GF-D8 (cell line): ENCODE data around the gene MICALL2.

Experiments
- DNase-seq: peaks from one replicate; lab custom pipeline; 2025; lab: John Stamatoyannopoulos, UW

Gene MICALL2

DNA sequence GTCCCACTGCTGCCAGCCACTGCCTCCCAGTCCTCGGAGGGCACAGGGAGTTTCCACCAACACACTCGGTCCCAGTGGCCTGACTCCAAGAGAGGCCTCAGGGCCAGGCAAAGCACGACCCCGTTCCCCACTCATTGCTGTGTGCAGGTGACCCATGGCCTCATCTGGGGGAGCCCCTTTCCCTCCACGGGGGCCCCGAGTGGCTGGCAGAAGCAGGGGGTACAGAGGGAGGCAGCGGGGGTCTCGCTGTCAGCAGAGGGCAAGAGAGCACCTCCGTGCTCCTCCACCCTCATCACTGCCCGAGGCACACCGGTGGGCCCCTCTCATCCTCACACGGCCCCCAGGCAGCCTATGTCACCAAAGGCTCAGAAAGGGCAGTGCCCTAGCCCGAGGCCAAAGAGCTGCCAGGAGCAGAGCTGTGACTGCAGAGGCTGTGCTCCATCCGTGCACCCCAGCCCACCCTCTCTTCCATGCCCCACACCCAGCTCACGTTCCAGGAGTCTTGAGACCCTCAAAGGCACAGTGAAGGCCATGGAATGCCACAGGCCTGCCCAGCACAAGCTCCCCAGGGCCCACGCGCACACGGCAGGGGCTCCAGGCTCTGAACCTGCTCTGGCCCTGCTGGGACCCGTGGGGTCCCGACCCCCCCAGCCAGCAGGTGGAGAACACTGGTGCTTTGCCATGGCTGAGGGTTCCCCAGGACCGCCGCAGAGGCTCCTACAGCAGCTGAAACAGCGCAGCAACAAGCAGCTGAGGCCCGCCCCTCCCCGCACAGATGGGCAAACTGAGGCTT, 25.9 kb downstream of the MICALL2 start:
- no peak for DNase-seq

DNA sequence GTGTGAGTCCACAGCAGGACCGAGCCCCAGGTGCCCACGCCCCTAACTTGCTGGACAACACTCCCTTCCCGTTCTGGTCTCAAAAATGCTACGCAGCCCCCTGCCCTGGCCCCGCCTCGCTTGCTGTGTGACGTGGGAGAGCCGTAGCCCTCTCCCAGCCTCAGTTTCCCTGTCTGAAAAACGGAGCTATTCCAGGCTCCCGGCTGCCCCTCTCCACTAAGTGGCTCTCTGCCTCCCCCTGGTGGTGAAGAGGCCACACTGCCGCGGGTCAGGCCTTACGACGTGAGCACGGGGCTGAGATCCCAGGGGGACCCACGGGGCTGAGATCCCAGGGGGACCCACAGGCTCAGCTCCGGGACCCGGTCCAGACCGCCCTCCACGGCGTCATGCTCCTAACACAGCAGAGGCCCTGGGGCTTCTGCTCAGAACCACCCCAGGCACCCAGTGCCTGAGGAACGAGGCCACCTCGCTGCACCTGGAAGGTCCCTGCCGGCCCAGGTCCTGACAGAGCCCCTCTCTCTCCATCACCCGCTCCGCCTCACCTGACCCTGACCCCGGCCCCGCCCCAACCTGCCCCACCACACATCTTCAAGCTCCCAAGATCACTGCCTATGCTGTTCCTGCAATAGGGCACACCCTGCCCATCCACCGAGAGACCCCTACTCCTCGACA, 26.7 kb downstream of the MICALL2 start:
- no peak for DNase-seq

DNA sequence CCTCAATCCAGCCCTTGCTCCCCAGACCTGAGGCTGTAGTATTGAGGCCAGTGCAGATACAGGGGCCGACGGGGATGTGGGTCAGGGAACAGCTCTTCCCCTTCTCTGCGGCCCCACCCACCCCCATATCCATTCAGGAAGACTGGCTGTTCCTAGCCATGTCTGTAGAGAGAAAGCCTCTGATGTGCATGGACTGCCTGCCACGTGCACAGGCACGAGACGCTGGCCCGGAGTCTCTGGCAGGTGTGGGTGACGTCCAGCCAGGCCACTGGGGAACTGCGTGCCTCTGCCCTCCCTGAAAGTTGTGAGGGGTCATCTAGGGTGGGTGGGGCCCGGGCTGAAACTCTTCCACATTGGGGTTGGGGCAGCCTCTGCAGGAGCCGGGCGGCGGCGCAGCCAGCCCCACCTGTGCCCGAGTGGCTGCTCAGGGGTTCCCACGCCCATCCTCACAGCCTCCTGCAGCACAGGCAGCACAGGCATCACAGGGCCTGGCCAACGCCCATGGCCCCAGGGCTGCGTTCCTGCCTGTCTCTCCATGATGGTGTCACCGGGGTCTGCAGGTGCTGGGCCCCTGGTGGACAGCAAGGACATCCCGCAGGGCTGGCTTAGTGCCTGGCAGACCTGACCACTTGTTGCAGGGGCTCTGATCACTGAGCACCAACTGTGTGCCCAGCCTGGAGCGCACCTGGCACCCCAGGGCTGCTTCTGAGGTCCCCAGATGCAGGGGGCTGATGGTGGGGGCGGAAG, 27.5 kb downstream of the MICALL2 start:
- DNase-seq = no peak

DNA sequence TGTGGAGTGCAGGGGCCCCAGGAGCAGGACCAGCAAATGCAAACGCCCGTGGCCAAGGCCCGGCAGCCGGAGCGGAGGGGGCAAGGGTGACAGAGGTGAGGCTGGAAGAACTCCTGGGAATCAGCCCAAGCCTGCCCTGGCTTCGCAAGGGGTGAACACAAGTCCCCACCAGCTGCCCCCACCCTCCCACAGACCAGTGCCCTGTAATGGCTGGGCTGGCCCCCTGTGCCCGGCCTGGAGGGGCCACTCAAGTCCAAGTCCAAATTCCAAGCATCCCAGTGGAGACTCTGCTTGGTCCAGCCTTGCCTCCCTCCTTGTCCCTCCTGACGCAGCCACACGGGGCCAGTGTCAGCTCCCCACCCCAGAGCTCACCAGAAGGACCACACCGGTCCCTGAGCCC, 28.0 kb downstream of the MICALL2 start:
- DNase-seq = no peak

DNA sequence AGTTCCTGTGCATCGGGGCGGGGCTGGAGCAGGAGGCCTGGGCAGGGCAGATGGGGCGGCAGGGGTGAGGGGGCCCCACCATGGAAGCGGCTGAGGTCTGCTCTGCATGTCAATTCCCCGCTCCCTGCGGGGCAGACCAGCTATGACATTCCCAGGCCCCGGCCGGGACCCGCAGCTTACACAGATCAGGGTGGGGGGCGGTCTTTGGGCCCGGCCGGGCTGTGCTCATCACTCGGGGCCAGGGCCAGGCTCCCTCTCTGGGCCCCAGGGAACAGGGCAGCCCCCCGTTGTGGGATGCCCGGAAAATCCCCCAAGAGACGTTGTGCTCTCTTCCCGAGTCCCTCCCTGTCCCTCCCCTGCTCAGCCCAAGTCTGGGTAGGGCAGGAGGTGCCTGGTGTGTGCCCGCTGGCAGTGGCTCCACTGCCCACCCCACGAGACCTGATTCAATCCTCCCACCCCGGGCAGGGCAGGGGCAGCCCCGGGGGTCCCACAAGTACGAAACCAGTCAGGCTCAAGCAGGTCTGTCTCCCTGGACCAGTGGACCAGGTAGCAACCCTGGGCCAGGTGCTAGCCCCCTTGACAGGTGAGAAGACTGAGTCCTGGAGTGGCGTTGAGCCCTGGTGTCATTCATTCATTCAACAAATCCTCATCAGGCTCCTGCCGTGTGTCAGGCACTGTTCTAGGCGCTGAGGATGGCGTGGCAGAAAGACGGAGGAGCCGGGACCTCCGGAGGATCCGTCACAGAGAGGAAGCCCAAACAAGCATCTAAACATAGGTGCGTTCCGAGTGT, 29.0 kb downstream of the MICALL2 start:
- no peak for DNase-seq

DNA sequence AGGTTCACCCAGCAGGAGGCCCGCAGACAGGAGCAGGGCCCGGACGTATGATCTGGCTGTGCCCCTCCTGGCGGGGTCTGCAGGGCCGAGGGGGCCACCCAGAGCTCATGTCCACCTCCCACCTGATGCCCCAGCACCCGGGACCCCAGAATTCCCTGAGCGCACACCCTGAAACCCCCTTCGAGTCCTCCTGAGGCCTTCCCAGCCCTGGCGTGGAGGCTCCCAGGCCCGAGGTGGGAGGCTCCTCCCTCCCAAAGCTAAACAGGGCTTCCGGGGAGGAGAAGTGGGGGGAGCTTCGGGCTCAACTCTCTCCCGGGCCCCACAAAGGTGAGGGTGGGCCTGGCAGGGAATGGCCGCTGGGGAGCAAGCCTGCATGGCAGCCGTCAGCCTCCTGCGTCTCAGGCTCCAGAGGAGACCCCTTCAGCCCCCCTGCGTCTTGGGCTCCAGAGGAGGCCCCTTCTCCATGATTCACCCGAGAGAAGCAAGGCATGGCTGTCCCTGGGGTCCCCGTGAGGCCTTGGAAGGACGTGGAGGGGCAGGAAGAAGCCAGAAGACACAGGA, 30.2 kb downstream of the MICALL2 start:
- DNase-seq = no peak

DNA sequence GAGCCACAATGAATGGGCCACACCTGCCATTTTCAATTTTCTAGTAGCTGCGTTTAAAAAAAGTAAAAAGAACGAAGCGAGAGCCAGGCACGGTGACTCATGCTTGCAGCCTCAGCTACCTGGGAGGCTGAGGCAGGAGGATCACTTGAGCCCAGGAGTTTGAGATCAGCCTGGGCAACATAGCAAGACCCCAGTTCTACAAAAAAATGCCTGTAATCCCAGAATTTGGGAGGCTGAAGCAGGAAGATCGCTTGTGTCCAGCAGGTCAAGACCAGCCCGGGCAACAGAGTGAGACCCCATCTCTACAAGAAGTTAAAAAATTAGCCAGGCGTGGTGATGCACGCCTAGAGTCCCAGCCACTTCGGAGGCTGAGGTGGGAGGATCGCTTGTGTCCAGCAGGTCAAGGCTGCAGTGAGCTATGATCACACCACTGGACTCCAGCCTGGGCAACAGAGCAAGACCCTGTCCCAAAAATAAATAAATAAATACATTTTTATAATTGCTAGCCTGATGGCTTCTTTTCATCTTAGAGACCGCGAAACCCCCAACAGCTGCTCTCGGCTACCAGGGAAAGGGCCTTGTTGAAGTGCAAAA, 32.1 kb downstream of the MICALL2 start:
- DNase-seq = no peak

DNA sequence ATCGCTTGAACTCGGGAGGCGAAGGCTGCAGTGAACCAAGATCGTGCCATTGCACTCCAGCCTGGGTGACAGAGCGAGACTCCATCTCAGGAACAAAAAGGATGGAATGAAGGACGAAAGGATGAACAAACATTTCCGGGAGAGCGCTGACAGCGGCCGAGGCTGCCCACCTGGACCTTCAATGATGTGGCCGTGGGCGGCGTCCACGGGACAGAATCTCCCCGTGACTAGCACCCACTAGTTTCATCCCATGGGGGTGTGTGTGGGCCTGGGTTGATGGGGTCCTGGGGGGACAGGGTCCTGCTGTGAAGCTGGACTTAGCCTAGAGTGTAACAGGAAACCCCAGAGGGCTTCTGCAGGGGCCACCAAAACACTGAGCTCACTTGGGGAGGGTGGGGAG, 32.8 kb downstream of the MICALL2 start:
- DNase-seq = no peak

DNA sequence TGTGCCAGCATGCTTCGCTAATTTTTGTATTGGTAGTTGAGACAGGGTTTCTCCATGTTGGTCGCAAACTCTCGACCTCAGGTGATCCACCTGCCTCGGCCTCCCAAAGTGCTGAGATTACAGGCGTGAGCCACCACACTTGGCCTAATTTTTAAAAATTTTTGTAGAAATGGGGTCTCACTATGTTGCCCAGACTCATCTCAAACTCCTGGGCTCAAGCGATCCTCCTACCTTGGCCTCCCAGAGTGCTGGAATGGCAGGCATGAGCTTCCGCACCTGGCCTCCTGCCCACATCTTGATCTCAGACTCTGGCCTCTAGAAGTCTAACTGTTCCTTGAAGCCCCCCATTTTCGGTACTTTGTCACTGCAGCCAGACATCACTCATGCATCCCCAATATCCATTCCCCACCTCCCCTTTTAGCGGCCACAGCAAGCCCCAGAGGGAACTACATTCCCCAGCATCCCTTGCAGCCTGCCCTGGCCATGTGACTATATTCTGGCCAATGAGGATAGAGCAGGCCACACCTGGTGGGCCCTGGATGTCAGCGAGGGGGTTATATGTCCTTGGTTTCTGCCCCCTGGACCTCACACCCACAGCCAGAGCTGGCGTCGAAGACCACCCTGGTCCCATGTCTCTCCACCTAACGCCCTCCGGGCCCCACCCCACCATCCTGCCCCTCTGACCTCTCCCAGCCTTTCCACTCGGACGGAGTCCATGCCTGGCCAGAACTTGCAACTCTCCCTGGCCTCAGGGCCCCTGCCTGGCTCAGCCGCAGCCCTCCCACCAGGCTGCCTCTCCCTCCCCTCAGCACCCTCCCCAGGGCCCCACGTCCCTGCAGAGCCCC, 33.8 kb downstream of the MICALL2 start:
- DNase-seq = no peak

DNA sequence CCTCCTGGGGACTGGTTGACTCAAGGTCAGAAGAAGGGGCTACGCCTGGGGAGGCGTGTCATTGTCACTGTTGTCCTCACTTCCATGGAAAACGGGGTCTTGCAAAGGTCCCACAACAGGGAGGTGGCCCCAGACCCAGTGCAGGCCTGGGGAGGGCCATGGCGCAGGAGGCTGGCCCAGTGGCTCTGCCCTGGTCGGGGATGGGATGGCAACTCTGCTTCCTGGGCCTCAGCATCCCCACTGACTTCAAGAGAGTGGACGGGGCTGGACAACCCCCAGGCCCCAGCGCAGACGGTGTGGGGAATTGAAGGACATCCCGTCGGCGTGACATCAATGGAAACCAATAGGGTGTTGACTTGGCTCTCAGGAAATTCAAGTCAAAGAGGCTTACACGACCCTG, 35.2 kb downstream of the MICALL2 start:
- DNase-seq = no peak

DNA sequence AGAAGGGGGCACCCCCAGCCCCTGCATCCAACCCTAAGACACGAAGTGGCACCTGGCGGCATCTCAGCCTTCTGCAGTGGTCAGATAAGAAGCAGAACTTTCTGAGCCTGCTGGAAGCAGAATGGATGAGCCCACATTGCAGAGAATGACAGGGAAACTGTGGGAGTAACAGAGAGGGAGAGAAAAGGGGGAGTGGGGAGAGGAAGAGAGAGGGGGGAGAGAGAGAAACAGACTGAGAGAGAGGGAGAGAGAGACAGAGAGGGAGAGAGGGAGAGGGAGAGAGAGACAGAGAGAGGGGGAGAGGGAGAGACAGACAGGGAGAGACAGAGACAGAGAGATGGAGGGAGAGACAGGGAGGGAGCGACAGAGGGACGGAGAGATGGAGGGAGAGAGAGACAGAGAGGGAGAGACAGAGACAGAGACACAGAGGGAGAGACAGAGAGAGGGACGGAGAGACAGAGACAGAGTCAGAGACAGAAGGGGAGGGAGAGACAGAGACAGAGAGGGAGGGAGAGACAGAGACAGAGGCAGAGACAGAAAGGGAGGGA, 35.9 kb downstream of the MICALL2 start:
- no peak for DNase-seq

DNA sequence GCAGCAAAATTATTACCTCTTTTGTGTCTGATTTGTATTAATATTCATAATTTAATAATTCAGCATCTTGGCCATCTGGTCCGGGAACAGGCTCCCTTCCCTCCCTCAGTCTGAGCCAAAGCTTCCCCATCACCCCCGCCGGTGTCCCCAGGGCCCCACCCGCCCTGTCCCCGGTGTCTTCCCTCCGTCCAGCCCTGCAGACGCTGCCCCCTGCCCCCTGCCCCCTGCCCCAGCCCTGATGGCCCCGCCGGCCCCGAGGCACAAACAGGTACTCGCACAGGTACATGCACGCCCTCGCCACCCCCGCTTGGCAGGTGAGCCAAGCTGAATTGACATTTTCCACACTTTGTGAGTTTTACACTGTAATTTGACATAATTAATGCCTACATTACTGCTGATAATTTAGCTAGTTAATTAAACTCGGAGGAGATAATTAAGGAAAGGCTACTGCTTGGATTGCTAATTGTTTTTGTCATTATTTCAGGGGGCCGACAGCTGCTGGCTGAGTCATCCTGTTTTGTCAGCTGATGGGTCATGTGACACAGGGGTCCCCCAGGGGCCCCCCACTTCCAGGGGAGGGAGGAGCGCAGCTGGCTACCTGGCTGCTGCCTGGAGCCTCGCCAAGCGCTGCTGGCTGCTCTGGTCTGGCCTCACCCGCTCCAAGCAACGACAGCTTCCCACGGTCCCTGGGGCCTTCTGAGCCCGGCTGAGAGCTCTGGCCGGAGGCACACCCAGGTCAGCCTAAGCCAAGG, 36.6 kb downstream of the MICALL2 start:
- no peak for DNase-seq

DNA sequence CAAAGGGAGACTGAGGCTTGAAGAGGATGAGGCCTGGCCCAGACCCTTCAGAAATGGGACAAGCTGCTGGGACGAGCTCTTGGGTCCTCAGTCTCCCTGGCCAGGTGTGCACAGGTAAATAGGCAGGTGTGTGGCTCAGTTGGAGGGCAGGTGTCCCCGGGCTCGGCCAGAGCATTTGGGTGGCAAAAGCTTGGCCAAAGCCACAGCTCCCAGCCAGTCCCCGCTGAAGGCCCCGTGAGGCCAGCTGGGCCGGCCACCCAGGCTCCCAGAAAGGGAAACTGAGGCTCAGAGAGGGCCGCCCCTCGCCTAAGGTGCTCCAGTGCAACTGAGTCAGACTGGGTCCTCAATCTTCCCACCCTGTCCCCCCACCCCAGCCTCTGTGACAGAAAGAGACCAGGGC, 37.3 kb downstream of the MICALL2 start:
- no peak for DNase-seq

DNA sequence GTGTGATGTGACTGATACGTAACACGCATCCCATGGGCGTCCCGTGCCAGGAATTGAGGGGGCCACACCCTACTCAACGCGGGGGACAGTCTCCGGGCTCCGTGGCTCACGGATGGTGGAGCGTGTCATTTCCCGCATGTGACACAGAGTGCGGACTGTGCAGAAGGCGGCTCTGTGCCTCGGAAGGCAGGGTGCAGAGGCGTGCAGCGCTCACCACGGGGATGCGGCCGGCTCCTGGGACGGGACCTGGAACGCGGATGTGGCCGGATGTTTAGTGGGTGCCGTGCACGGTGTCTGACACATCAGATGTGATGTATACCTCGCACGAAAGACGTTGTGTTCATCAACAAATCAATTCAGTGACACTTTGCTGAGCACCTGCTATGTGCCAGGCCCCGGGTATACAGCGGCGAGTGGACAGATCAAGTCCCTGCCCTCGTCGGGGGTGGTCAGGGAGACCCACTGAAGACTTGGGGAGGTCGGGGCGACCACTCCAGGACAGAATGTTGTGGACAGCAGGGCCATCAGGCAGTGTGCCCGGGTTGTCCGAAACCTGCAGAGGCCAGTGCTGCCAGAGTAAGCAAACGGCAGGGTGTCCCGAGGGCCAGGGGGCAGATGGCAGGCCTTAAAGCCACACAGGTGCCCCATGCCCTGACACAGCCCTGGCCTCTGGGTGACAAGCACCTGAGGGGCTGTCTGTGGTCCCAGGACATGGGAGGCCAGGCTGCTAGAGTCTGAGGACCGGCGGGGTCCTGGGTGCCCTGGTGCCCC, 38.1 kb downstream of the MICALL2 start:
- no peak for DNase-seq

DNA sequence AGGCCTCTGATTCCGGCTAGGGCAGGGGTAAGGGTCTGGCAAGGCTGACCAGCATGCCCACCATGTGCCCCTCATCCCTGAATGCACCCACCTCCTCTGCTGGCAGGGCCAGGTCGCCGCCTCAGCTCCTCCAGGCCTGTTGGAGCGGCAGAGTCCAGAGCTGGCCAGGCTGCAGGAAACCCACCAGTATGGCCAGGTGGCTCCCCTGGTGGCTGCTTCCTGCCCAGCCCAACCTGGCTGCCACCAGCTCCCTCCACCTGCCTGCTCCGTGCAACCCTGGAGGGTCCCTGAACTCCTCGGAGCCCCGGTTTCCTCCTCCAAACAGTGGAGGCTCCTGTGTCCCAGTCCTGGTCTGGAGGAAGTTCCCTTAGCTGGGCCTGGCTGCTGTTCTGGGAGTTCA, 39.6 kb downstream of the MICALL2 start:
- no peak for DNase-seq

DNA sequence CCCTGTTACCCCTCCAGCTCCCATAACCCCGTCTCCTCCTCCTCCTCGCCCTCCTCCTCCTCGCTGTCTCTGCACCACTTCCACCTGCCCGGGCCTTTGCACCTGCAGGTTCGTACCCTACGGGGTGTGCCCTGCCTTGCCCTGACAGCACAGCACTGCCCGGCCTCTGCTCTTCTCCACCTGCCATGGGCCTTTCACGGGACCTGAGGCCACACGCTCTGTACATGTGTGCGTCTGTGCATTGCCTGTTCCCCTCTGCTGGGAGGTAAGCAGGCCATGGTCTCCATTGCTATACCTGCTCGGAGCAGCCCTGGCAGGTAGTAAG, 40.0 kb downstream of the MICALL2 start:
- no peak for DNase-seq

DNA sequence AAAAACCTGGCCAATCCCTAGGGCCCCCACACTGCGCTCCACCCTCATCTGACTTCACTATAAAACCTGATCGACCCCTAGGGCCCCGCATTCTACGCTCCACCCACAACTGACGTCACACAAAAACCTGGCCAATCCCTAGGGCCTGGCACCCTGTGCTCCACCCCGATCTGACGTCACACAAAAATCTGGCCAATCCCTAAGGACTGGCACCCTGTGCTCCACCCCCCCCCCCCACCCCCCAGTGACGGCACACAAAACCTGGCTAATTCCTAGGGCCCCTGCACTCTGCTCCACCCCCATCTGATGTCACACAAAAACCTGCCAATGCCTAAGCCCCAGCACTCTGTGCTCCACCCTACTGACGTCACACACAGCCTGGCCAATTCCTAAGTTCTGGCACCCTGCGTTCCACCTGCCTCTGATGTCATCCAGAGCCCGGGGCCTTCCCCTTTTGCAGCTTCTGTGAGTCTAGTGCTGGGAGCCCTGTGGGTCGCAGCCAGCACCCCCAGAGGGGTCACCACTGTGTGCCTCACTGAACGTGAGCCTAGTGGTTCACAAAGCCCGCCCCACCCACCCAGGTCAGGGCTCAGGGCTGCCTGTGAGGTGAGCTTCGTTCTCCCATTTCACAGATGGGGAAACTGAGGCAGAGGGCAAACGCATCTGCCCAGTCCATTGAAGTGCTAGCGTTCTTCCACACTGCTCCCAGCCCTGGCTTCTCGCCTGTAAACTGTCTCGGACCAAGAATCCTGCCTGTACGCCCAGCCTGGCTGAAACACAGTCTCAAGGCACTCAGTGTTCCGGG, 40.6 kb downstream of the MICALL2 start:
- DNase-seq = no peak

DNA sequence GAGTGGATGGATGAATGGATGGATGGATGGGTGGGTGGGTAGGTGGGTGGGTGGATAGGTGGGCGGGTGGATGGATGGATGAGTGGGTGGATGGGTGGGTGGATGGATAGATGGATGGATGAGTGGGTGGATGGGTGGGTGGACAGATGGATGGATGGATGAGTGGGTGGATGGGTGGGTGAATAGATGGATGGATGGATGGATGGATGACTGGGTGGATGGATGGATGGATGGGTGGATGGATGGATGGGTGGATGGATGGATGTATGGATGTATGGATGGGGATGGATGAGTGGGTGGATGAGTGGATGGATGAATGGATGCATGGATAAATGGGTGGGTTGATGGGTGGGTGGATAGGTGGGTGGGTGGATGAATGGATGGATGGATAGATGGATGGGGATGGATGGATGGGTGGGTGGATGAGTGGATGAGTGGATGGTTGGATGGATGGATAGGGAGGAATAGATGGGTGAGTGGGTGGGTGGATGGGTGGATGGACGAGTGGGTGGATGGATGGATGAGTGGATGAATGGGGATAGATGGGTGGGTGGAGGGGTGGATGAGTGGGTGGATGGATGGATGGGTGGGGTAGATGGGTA, 43.8 kb downstream of the MICALL2 start:
- no peak for DNase-seq
